DOHH2 (cell line): ENCODE measurements around the gene NME7.

ENCODE experiments used
- EZH2phosphoT487 ChIP-seq: fragments of 200-600 bp; sonication (generic); IDR thresholded peaks from 2 replicates; pipeline ENCODE4 v1.6.1; 2017; ENCODE audit warnings: borderline replicate concordance, mild to moderate bottlenecking, antibody characterized with exemption, low read length, moderate library complexity, mixed read lengths
- TF ChIP-seq, protein P1 (sequence below): fragments of 200-600 bp; sonication (generic); IDR thresholded peaks from one replicate; pipeline ENCODE4 v1.5.1; 2014; ENCODE audit warnings: antibody characterized with exemption, mild to moderate bottlenecking, low read depth, low read length; ENCODE audit not compliant: poor library complexity, severe bottlenecking

DNA sequence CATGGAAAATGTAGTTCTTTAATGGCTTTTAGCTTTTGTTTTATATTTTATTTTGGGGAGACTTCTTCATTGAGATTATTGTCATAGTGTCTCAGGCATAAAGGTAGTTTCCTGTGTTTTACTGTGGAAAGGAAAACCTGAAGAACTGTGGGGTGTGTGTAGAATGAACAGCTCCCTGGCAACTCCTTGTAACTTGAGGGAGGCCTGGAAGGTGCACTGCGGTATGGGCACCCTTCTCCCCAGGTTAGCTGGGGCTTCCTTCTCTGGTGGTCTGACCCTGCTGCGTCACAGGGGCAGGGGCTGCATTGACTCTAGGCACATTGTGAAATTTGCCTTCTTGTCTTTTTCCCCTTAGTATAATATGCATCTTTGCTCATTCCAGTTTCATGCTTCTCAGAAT, 259.4 kb downstream of the NME7 start:
- TF ChIP-seq, protein P1, sequence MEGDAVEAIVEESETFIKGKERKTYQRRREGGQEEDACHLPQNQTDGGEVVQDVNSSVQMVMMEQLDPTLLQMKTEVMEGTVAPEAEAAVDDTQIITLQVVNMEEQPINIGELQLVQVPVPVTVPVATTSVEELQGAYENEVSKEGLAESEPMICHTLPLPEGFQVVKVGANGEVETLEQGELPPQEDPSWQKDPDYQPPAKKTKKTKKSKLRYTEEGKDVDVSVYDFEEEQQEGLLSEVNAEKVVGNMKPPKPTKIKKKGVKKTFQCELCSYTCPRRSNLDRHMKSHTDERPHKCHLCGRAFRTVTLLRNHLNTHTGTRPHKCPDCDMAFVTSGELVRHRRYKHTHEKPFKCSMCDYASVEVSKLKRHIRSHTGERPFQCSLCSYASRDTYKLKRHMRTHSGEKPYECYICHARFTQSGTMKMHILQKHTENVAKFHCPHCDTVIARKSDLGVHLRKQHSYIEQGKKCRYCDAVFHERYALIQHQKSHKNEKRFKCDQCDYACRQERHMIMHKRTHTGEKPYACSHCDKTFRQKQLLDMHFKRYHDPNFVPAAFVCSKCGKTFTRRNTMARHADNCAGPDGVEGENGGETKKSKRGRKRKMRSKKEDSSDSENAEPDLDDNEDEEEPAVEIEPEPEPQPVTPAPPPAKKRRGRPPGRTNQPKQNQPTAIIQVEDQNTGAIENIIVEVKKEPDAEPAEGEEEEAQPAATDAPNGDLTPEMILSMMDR = no peak
- no peak for TF ChIP-seq EZH2phosphoT487
